NCI-H187 (cell line): ENCODE data around the gene BOC.

ENCODE experiments used
- DNase-seq, 2 experiments: peaks; one replicate each; lab custom pipeline; 2025; lab: John Stamatoyannopoulos, UW

Gene BOC

DNA sequence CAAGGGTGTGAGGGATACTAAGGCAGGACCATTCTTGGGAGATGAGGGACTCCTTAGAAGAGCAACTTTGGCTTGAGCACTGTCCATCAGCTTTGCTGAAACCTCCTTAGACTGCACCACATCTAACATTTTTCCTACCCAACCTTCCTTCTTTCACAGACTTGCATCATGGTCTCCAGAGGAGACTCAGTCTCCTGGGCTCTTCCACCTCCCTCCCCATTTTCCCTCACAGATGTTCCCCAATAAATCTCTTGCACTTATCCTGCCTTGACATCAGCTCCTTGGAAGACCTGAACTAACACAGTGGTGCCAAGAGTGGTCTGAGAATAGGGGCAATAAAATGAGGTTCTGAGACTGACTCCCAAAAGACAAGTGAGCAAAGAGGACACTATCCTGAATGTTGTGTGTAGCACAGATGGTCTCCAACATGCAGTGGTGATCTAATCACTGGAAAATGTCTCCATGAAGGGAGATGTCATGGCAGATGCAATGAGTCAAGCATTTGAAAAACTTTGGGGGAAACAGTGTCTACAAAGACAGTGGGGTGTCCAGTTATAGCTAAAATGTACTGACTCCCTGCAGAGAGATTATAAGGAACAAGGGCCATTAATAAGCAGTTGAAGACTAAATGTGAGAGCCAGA lies 26.0 kb upstream of the BOC start:
- DNase-seq: no peak

DNA sequence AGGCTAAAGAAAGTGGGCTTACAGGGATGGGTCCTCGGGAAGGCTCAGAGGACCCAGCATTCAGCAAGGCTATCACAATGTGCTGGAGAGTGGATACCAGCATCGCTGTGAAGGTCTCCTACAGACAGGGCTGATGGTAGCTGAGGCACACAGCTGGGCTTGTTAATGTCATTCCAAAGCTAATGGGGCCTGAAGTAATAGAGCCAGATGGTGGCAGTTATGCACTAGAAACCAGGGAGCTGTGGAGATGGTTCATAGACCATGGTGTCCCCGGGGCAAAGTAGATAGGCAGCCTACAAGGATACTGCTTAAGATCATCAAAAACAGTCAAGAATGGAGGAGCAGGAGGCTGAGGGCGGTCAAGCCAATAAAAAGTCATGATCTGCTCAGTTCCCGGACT lies 24.8 kb upstream of the BOC start:
- no peak for DNase-seq

DNA sequence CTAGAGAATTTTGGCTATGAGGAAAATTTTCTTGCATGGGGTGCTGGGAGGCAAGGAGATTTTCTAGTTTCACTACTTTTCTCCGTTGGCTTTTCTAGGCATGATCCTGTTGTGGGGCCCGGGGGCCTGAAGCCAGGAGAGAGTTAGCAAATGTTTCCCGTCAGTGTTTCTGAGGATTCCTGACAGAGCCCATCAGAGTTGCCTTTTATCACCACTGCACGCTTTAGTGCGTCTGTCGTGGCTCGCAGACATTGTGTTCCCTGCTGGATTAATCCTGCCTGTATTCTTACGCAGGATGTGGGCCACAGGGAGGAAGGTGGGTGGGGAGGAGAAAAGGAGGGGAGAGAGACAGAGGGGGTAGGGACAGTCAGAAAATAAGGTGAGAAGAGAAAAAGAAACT lies 18.1 kb upstream of the BOC start:
- no peak for DNase-seq

DNA sequence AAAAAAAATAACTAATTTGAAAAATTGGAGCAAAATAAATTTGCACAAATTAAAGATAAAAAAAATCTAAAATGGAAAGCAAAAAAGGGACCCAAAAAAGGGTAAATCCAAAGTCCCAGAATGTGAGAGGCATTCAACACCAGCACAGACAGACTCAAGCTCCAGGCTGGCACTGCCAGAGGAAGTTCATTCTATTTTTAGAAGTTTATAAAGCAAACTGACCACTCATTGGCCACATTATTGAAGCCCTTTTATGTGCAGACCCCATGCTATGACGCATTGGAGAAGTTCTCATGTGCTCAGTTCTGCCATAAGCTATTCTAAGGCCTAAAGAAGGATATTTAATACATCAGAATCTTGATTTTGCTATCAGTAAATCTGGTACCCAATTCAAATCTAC lies 17.6 kb upstream of the BOC start:
- no peak for DNase-seq

DNA sequence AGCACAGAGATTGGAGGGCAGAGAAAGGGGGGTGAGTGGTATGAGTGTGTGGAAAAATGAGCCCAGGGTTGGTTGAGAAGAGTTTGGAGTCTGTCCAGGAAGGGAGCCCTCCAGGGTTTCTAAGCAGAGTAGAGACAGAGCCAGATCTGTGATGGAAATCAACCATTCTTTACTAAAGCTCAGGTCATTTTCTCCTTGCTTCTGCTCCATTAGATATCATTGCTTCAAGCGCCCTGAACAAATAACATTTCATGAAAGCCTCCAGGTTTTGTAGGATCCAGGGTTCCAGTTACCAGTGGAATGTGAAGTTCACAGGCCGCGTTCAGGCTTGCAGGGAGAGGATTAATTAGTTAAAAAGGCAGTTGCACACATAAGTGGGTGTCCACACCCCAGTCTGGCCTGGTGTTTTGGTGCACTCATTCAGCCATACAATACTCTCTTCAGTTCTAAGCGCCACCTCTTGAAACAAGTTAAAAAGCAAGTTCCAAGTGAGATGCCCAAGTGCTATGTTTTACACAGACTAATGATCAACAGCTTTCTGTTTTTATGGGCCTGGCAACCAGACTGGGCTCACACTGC lies 16.4 kb upstream of the BOC start:
- DNase-seq: no peak

DNA sequence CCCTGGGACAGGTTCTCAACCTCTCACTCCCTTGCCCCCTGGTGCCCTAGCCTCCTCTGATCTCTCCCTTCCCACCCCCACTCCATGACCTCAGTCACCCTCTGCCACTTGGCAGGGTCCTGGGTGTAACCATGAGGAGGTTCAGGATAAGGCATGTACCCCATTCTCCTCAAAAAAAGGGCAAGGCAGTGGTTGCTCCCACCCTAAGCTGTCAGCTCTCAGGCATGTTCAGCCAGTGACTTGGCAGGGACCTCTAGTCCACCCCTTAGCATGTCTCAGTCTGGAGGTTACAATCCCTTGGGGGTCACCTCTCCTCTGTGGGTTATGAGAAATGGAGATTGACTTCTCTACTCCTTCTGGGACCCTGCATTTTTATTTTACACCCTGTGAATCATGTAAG lies 11.0 kb upstream of the BOC start:
- no peak for DNase-seq

DNA sequence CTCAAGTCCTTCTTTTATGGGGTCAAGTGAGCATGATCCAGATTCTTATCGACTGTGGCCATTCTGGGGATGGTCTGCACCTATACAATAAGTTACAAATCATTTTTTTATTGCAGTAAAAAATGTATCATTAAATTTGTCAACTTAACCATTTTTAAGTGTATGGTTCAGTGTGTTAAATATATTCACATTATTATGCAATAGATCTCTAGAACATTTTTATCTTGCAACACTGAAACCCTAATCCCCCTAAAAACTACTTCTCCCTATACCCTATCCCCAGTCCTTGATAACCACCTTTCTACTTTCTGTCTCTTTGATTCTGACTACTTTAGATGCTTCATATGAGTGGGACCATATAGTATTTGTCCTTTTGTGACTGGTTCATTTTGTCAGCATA lies 10.4 kb upstream of the BOC start:
- no peak for DNase-seq

DNA sequence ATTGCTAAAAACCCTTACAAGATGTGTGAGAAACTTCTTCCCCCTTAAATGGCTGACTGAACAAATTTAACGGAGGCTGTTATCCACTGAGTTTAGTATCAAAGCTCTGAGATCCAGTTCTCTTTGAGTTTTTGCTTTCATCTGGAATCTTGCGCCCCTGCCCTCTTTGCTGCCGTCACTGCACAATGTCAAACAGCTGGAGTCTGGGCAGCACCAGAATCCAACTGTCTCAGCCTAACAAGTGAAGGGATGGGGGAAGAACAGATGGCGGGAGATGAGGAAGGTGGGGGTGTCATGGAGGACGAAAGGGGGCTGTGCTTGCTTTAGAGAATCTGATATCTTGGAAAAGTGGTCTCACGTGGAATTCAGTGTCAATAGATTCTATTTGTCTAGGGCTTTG lies 7.0 kb upstream of the BOC start:
- no peak for DNase-seq

DNA sequence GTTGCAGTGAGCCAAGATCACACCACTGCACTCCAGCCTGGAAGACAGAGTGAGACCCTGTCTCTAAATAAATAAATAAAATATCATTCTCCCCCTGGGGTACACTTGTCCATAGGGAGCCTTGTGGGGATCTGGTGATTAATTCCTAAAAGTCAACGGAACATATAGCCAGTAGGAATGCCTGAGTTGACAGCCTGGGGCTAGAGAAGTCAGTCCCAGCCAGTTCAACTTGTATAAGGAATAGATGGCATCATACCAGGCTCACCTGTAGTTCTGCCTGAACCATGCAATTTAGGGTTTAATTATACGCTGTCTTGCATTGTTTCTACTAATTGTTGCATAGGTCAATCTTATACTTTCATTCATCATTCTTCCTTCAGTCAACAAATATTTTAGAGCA lies 5.9 kb upstream of the BOC start:
- DNase-seq: no peak

DNA sequence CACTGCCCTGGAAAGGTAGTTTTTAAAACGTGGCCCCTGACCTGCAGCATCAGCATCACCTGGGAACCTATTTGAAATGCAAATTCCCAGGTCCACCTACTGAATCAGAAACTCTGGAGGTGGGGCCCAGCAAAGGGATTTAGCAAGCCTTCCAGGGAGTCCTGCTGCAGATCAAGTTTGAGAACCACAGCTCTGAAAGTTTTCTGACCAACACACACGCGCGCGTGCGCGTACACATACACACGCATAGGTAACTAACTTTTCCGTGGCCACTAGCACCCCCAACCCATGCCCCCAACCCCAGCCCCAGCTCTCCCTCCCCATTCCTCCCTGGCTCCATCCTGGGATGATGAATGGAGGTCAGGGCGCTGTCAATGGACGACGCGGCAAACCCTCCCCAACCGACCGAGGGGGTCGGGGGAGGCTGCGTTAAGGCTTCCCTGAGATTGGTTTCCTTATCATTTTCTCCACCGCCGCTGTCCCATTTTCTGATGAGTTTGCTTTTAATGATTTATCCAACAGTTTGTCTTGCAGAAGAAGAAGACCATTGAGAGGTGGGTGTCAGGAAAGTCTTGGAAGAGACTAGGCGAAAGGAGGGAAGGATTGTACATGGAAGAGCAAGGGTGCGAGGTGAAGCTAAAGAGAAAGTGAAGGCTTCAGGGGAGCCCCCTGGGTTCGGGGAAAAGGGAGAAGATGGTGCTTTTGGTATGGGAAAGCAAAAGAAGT lies 590 bp upstream of the BOC start:
- no peak for DNase-seq

DNA sequence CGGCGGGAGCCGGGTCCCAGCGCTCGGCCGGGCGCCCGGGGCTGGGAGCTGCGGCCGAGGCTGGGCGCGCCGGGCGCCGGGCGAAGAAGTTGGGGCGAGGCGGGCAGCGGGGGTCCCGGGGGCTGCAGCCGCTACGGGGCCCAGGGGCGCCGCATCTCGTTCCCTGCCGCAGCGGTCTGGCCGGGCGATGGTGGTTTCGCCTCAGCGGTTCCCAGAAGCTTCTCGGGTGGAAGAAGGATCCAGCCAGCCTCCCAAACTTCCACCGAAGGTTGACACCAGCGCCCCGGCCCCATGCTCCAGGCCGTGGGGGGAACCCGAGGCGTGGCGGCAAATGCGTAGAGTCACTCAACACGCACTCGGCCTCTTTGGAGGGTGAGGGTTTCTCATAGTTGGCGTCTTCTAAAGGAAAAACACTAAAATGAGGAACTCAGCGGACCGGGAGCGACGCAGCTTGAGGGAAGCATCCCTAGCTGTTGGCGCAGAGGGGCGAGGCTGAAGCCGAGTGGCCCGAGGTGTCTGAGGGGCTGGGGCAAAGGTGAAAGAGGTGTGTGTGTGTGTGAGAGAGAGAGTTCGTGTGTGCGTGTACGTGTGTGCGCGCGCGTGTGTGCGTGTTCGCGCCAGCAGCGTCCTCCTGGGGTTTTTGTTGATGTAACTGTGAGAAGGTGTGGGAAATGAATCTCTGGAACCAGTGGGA lies 940 bp downstream of the BOC start:
- no peak for DNase-seq

DNA sequence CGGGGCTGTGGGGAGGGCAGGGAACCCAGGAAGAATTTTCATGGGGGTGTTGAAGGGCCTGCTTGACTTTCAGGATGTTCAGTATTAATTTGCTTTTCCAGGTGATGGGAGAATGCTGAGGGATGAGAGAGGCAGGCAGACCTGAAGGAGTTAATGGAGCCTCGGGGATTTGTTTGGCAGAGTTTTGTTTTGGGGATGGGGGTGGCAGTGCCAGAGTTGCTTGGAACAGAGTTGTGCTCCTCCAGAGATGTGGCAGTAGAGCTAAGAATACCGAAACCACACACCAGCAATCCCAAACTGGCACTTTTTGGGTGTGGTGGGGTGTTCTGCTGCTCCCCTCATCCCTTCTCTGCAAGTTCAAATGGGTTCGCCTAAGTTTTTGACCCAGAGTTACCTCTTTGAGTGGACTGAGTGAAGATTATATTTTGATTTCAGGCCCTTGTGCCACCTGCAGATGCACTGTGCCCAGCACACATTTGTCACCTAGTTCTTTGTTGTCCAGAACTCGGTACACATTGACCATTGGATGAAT lies 1.6 kb downstream of the BOC start:
- DNase-seq: no peak

DNA sequence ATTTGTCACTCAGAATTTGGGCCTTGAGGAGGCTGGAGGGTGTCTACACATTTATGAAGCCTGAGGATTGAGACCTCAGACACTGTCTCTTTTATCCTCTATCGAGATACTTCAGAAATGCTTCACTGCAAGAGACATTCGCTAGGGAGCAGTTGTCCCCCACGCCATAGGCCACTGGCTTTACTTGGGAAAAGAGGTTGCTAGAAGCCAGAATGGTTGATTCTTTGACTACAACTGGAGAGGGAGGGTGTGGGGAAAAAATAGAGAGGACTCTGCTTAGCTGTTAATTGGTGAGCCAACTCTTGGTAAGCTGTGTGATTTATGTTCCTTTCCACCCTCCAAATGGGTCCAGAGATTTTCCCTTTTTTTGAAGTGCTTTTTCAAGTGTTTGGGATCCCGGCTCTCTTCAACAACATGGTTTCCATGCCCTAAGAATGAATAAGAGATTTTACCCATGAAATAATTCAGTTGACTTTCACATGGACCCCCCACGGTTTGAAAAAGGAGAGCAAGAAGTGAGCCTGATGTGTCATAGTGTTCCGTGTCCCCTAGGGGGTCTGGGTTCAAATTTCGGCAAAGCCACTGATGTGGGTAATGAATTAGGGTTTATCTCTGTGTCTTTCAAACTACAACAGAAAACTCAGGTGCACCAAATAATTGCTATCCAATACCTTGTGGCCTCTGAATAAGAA lies 2.7 kb downstream of the BOC start:
- no peak for DNase-seq

DNA sequence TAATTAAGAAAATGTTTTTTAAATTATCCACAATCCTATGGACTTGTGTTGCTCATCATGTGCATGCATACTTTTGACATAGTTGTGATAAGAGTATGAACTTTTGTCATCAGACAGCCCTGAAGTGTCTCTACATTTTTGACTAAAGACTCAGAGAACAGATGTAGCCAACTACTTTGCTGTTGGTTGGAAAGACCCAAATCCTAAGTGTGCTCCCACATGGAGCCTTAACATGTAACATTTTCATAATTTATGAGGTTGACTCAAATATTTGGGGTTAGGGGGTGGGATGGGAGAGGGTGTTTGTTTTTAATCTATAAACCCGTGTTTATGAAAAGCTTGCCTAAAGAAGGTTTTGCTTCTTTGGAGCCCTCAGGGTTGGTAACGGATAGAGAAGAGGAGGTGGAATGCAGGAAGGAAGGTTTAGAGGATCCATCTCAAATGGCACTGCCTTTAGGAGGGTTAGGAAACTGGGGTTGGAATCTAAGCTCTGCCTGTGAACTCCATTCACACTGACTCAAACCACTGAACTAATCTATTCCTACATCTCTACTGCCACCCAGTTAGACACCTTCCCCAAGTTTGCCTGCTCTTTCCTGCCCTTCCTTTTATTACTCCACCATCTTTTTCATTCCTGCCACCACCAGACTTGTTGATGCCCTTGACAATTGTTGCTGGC lies 3.7 kb downstream of the BOC start:
- DNase-seq: no peak

DNA sequence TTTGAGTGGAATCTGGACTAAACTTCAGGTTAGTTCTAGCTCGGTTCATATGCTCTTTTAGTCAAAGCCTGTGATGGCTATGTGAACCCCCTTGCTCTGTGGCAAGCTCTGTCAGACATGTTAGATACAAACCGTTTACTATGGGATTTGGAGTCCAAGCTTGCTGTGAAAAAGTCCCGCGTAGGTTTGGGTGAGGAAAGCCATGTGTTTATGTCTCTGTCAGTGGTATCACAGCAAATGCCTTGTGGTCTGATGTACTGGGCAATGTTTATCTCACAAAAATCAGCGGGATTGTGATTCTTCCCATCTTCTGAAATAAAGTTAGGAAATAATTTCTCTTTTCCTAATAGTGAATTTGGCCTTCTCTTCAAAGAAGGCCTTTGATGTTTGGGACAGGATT lies 5.0 kb downstream of the BOC start:
- DNase-seq: no peak

DNA sequence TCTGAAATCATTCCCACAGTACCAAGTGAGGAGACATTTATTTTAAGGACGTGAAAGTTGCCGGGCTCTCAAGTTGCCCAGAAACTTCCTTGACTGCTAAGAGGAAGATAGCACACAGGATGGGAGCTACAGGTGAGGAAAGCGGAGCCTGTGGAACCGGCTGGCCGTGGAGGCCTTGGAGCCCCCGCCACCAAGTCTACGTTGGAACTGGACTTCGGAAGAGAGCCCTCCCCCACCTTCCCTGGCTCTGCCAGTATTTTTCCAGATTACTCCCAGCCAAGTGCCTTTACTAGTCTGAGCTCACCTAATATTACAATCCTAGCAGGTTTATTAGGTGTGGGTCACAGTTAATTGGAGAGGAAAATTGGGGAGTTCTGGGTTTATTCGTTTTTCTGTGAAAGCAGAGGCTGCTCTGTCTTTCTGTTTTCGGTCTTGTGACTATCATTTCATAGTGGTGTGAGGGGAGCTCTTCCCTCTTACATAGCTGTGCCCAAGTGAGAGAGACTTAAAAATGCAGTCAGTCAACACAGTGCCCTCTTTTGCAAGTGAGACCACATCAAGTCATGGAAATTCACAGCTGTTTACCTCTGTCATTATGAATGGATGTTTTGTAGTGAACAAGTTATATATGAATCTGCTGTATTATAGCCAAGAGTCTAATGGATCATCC lies 6.8 kb downstream of the BOC start:
- DNase-seq: no peak

DNA sequence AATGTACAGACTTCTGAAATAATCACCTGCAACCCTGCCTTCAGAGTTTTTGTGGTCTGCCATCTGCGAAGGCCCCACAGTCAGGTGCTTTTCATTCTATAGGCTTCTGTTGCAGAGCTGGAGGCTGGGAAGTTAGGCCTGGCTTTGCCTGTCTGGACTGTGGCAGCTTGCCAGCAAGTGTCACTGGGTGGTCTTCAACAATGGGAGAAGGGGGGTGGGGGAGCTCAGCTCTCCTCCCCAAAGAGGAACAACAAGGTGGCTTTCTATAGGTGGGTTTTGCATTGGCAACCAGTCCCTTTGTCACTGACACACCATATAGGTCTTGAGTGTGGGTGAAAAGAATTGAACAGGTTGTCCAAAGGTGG lies 7.3 kb downstream of the BOC start:
- DNase-seq: no peak

DNA sequence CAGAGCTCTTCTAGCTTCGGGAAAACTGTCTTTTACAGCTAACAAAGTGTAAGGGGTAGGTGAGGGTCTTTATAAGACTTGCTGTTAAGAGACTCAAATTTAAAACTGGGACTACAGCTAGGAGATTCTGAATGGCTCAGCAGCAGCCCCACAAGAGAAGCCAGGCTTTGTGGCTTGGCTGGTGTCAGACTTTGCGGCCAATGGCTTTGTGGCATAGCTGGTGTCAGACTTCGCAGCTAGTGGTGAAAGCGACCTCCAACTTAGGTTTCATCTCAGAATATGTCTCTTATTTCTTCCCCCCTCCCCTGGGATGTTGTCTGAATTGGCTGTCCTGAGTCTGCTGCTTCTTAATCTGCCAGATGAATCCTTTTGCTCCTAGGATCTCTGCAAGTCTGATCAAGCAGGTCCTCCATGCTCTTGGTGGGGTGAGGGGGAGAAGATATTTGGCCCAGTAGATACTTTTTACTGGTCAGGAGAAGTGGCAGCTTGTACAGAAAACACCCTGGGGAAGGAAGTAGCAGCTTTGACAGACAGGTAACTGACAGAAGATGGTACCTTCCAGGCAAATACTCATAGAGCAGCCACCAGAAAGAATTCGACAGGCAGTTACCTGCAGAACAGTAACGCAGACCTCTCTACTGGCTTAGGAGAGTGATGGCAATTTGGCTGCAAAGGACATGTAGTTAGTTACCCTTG lies 8.4 kb downstream of the BOC start:
- DNase-seq: no peak

DNA sequence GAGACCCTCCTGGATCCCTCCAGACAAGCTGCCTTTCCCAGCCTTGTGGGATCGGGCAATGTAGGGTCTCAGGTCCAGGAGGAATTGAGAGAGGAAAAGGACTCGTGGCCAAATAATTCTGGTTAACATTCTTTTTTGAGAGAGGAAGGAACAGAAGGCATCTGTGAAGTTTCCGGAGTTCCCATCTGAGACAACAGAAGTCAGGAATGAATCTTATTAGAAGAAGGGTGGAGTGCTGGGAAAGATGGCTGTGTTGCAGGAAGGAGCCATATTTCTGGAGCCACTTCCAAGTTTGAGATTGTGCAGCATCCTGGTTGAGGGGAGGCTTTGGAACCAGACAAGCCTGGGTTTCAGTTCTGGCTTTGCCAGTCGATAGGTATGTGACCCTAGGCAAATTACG lies 9.4 kb downstream of the BOC start:
- no peak for DNase-seq

DNA sequence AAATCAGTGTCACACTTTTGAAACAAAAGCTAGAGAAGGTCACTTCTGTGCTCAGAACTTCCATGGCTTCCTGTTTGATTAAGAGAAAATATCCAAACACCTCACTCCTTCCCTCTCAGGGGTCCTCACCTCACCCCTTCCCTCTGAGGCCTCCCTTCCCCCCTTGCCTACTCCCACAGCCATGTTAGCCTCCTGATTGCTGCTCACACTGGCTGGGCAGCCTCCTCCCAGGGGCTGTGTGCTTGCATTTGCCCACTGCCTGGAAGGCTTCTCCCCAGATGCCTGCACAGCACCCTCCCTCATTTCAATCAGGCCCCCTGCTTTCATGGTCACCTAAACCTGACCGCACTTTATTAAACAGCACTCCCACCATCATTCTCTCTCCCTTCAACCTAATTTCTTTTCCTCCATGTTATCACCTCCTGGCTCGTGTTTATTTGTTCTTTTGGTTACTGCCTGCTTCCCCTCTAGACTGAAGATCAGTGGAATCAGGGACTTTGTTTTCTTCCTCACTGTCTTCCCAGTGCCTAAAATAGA lies 10.4 kb downstream of the BOC start:
- no peak for DNase-seq
